ENCODE measurements around the gene CDH9.

Gene CDH9

GRCh38 chr5:27021471-27021870, 16.9 kb downstream of the CDH9 start:
- no peaks in the 10 kb centered on the region for H3K9me3 ChIP-seq
- H3K27me3 ChIP-seq = no peaks in the 10 kb centered on the region
- no peak overlapping the region for H3K27ac ChIP-seq
- H3K4me1 ChIP-seq (ENCODE audit: control insufficient read depth in 1 of 2, insufficient read depth in 1 of 2, low read depth in 1 of 2, low read length in 1 of 2) = no peaks in the 10 kb centered on the region
- H3K36me3 ChIP-seq = no peaks in the 10 kb centered on the region
- no peak for TF ChIP-seq CTCF (IDR thresholded peaks at IDR 0.05)
- no peak overlapping the region for H3K4me3 ChIP-seq (ENCODE audit: low read depth in 1 of 2, low read length in 1 of 2)

- H3K4me1 ChIP-seq (ENCODE audit: control insufficient read depth in 1 of 2, insufficient read depth in 1 of 2, low read depth in 1 of 2, low read length in 1 of 2) = no peaks in the 10 kb centered on the region
- no peak overlapping the region for H3K4me3 ChIP-seq (ENCODE audit: low read depth in 1 of 2, low read length in 1 of 2)
- H3K36me3 ChIP-seq = no peaks in the 10 kb centered on the region
- H3K9me3 ChIP-seq = no peaks in the 10 kb centered on the region
- H3K27me3 ChIP-seq = no peaks in the 10 kb centered on the region
- TF ChIP-seq CTCF (IDR thresholded peaks at IDR 0.05) = no peak
- H3K27ac ChIP-seq = no peak overlapping the region
Measured at GRCh38 chr5:27020973-27021372, 17.4 kb downstream of the CDH9 start.

- TF ChIP-seq CTCF (IDR thresholded peaks at IDR 0.05) = no peak
Measured at GRCh38 chr5:27015758-27016157, 22.6 kb downstream of the CDH9 start.

GRCh38 chr5:27011274-27011673, 27.1 kb downstream of the CDH9 start:
- no peak for TF ChIP-seq CTCF (IDR thresholded peaks at IDR 0.05)
- Histone ChIP-seq H3K4me1 (ENCODE audit: control insufficient read depth in 1 of 2, insufficient read depth in 1 of 2, low read depth in 1 of 2, low read length in 1 of 2) (no peaks in the 10 kb centered on the region), H3K27me3 (no peaks in the 10 kb centered on the region), H3K9me3 (no peaks in the 10 kb centered on the region), H3K27ac (no peak overlapping the region), H3K36me3 (no peaks in the 10 kb centered on the region), H3K4me3 (ENCODE audit: low read depth in 1 of 2, low read length in 1 of 2) (no peak overlapping the region)

More at GRCh38 chr5:27015758-27016157, 22.6 kb downstream of the CDH9 start:
- H3K4me1 ChIP-seq (ENCODE audit: control insufficient read depth in 1 of 2, insufficient read depth in 1 of 2, low read depth in 1 of 2, low read length in 1 of 2) = no peaks in the 10 kb centered on the region
- H3K27ac ChIP-seq = no peak overlapping the region
- H3K9me3 ChIP-seq = no peaks in the 10 kb centered on the region
- H3K27me3 ChIP-seq = no peaks in the 10 kb centered on the region
- H3K36me3 ChIP-seq = no peaks in the 10 kb centered on the region
- H3K4me3 ChIP-seq (ENCODE audit: low read depth in 1 of 2, low read length in 1 of 2) = no peak overlapping the region

GRCh38 chr5:27010646-27011045, 27.7 kb downstream of the CDH9 start:
- Histone ChIP-seq H3K36me3 (no peaks in the 10 kb centered on the region), H3K9me3 (no peaks in the 10 kb centered on the region), H3K4me3 (ENCODE audit: low read depth in 1 of 2, low read length in 1 of 2) (no peak overlapping the region), H3K27me3 (no peaks in the 10 kb centered on the region), H3K4me1 (ENCODE audit: control insufficient read depth in 1 of 2, insufficient read depth in 1 of 2, low read depth in 1 of 2, low read length in 1 of 2) (no peaks in the 10 kb centered on the region), H3K27ac (no peak overlapping the region)
- TF ChIP-seq CTCF (IDR thresholded peaks at IDR 0.05) = no peak

GRCh38 chr5:27009540-27009915, 28.9 kb downstream of the CDH9 start:
- H3K27me3 ChIP-seq = no peaks in the 10 kb centered on the region
- no peak overlapping the region for H3K4me3 ChIP-seq (ENCODE audit: low read depth in 1 of 2, low read length in 1 of 2)
- H3K36me3 ChIP-seq = no peaks in the 10 kb centered on the region
- H3K27ac ChIP-seq = no peak overlapping the region
- no peaks in the 10 kb centered on the region for H3K4me1 ChIP-seq (ENCODE audit: control insufficient read depth in 1 of 2, insufficient read depth in 1 of 2, low read depth in 1 of 2, low read length in 1 of 2)
- TF ChIP-seq CTCF (IDR thresholded peaks at IDR 0.05) = no peak
- H3K9me3 ChIP-seq = no peaks in the 10 kb centered on the region

Measured in neutrophil (primary cell).